Frontal cortex (tissue), 4 donors: ENCODE results near the gene NOB1. TPM values are rescaled to one million over a fixed set of nuclear protein-coding genes. Genes with fewer than 3 reads are reported as not detected.

Source experiments
- DNase-seq, 2 donors: peaks; one replicate each; pipeline ENCODE4 v3.0.0; 2012; ENCODE audit warnings: low spot score in 2 of 2
- FAIRE-seq: peaks from 2 replicates; lab custom pipeline; 2012; peaks lifted over from hg19 to GRCh38; lab: Jason Lieb, UNC
- small RNA-seq: library from RNA; depleted of rRNA; stranded (forward); fragments of <200 nt; gene quantifications from one replicate; pipeline ENCODE3, GENCODE V24; 2014
- total RNA-seq: library from RNA; depleted of rRNA; stranded (reverse); fragments of >200 nt; gene quantifications from one replicate; pipeline ENCODE4 v1.2.3, GENCODE V29; 2014
- donor health status: control.
- donor health status: control.
- donor health status: control.

The NOB1 gene
- total RNA-seq, 1 donor from 2014 or later: 11.4 TPM

DNA sequence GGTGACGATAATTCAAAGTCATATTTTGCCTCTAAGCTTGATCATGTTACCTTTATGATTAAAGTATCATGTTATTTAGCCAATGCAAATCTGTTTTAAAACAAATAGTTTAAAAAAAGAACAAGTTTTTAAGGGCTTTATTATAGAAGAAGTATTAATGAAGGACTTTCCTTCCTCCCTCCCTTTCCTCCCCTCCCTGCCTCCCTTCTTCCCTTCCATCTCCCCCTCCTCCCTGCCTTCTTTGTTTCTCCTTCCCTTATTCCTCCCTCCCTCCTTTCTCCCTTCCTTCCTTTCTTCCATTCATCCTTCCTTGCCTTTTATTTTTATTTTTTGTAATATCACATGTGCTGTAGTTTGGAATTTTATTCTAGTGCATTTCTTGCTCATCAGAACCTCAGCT lies 54.8 kb downstream of the NOB1 start:
- FAIRE-seq: no peak

DNA sequence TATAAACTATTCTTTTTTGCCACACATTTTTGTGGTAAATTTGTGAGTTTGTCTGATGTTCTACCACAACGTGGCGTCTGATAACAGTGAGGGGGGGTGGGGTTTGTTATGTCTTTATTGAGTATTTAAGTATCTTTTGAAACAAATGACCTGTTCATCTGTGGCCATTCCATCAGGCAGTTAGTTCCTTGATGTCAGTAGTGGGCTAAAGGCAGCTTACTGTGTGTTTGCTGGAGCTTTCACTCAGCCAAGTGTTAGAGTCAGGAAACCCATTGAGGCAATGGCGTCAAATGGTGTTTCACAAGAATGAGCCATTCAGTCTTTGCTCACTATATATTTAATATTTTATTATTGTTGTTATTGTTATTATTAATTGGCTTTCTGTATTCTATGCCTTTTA lies 56.3 kb downstream of the NOB1 start:
- FAIRE-seq: no peak
- DNase-seq: no peak

More for the DNA sequence above, 54.8 kb downstream of the NOB1 start:
- no peak for DNase-seq

DNA sequence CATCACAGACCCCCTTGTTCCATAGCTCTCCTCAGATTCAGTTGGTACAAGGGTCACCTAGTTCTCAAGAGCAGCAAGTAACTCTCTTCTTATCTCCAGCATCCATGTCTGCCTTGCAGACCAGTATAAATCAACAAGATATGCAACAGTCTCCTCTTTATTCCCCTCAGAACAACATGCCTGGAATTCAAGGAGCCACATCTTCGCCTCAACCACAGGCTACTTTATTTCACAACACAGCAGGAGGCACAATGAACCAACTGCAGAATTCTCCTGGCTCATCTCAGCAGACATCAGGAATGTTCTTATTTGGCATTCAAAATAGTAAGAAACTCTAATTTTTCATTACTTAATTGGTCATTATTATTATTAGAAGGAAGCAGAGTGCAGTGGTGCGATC lies 60.8 kb downstream of the NOB1 start:
- DNase-seq: no peak
- no peak for FAIRE-seq

DNA sequence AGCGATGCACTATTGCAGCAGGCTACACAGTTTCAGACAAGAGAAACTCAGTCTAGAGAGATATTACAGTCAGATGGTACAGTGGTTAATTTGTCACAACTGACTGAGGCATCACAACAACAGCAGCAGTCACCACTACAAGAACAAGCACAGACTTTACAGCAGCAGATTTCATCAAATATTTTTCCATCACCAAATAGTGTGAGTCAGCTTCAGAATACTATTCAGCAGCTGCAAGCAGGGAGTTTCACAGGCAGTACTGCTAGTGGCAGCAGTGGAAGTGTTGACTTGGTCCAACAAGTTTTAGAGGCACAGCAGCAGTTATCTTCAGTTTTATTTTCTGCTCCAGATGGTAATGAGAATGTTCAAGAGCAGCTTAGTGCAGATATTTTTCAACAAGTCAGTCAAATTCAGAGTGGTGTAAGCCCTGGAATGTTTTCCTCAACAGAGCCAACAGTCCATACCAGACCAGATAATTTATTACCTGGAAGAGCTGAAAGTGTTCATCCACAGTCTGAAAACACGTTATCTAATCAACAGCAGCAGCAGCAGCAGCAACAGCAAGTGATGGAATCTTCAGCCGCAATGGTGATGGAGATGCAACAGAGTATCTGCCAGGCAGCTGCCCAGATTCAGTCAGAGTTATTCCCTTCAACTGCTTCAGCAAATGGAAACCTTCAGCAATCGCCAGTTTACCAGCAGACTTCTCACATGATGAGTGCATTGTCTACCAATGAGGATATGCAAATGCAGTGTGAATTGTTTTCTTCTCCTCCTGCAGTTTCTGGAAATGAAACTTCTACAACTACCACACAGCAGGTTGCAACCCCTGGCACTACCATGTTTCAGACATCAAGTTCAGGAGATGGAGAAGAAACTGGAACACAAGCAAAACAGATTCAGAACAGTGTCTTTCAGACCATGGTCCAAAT lies 62.5 kb downstream of the NOB1 start:
- DNase-seq (no peak), FAIRE-seq (no peak)

Small RNAs within 50 kb of the gene (small RNA-seq; reads per million reads assigned to genes)
- not detected for gene RF00091

Other genes starting within 250 kb of the NOB1 start
- 14.7 TPM for gene NFAT5, start 189.0 kb downstream of the NOB1 start, total RNA-seq
- 4.1 TPM for gene NQO1, start 28.4 kb downstream of the NOB1 start, total RNA-seq
- 25.7 TPM for gene WWP2, start 7.4 kb upstream of the NOB1 start, total RNA-seq
- 0.82 TPM for gene CLEC18A, start 196.4 kb upstream of the NOB1 start, total RNA-seq